DOHH2 (cell line): Measurements from ENCODE around the gene MRPS25.

Experiments
- H3F3A ChIP-seq: fragments of 200-600 bp; sonication (generic), shearing (Covaris generic); 2 replicates; pipeline ENCODE4 v1.6.0; 2016; ENCODE audit warnings: antibody characterized with exemption, mild to moderate bottlenecking; ENCODE audit not compliant: control insufficient read depth, insufficient read depth
- H3K27ac ChIP-seq: fragments of 200-600 bp; sonication (generic); 2 replicates; pipeline ENCODE4 v1.5.1; 2014; ENCODE audit warnings: low read depth, mild to moderate bottlenecking, low read length, moderate library complexity
- H3K27me3 ChIP-seq: fragments of 200-600 bp; sonication (generic); 2 replicates; pipeline ENCODE4 v1.6.1; 2014; ENCODE audit warnings: mild to moderate bottlenecking, low read length, mixed read lengths; ENCODE audit not compliant: control insufficient read depth
- H3K36me3 ChIP-seq: fragments of 200-600 bp; sonication (generic); 2 replicates; pipeline ENCODE4 v1.6.1; 2014; ENCODE audit warnings: mild to moderate bottlenecking, low read length, moderate library complexity, mixed read lengths; ENCODE audit not compliant: control insufficient read depth
- H3K4me1 ChIP-seq: fragments of 200-600 bp; sonication (generic); 2 replicates; pipeline ENCODE4 v1.6.1; 2014; ENCODE audit warnings: mild to moderate bottlenecking, low read length, mixed read lengths; ENCODE audit not compliant: control insufficient read depth
- H3K4me2 ChIP-seq: fragments of 200-600 bp; sonication (generic); 2 replicates; pipeline ENCODE4 v1.6.0; 2014; ENCODE audit warnings: mild to moderate bottlenecking, low read length, moderate library complexity
- H3K4me3 ChIP-seq: fragments of 200-600 bp; sonication (generic); 2 replicates; pipeline ENCODE4 v1.5.1; 2014; ENCODE audit warnings: mild to moderate bottlenecking, low read length, mixed read lengths
- H3K79me2 ChIP-seq: fragments of 200-600 bp; sonication (generic); 2 replicates; pipeline ENCODE4 v1.6.1; 2014; ENCODE audit warnings: mild to moderate bottlenecking, low read length, mixed read lengths; ENCODE audit not compliant: control insufficient read depth
- H3K9me2 ChIP-seq: fragments of 200-600 bp; sonication (generic); replicated peaks from 2 replicates; pipeline ENCODE4 v1.6.1; 2014; ENCODE audit warnings: mild to moderate bottlenecking, low read length, mixed read lengths; ENCODE audit not compliant: control insufficient read depth
- H3K9me3 ChIP-seq: fragments of 200-600 bp; sonication (generic); 2 replicates; pipeline ENCODE4 v1.6.1; 2014; ENCODE audit warnings: antibody characterized with exemption, low read length, mixed read lengths; ENCODE audit not compliant: control insufficient read depth, insufficient read depth
- H4K20me1 ChIP-seq: fragments of 200-600 bp; sonication (generic); 2 replicates; pipeline ENCODE4 v1.6.0; 2014; ENCODE audit warnings: low read depth, mild to moderate bottlenecking, antibody characterized with exemption, low read length, moderate library complexity; ENCODE audit not compliant: control insufficient read depth, insufficient read depth
- CTCF ChIP-seq: fragments of 200-600 bp; sonication (generic); IDR thresholded peaks from one replicate; pipeline ENCODE4 v1.5.1; 2014; ENCODE audit warnings: antibody characterized with exemption, mild to moderate bottlenecking, low read depth, low read length; ENCODE audit not compliant: poor library complexity, severe bottlenecking
- EZH2phosphoT487 ChIP-seq: fragments of 200-600 bp; sonication (generic); IDR thresholded peaks from 2 replicates; pipeline ENCODE4 v1.6.1; 2017; ENCODE audit warnings: borderline replicate concordance, mild to moderate bottlenecking, antibody characterized with exemption, low read length, moderate library complexity, mixed read lengths

MRPS25 gene

DNA sequence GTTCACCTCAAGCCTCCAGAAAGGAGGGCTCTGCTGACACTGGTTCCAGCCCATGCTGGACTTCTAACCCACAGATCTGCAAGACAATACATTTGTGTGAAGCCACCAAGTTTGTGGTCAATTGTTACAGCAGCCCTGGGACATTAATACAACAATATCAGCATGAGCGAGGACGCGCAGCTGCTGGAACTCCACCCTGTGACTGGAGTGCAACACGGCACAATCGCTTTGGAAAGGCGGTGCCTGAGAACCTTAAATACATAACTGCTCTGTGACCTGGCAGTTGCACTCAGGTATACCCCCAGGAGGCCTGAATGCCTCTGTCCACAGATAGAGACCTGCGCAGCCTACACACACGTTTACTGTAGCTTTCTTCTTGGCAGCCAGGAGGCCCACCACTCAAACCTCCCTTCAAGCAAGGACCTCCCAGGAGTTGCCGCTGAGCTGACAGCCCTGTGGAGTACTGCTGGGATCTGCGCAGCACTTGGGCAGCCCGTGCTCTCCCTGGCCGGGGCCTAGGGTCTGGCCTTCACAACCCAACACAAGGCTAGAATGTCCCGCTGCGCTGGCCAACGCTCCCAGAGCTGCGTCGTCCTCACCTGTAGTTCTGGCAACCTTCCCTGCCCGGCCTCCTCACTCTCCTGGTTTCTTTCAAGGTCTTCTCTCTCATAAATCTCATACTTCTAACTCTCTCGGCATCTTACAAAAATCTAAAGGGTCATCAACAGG, 8.3 kb downstream of the MRPS25 start:
- H3K79me2 ChIP-seq: peaks cover 99% of the 10 kb centered on the region

GRCh38 chr3:15055019-15055557, 10.0 kb downstream of the MRPS25 start:
- Histone ChIP-seq H4K20me1 (peaks cover 13% of the 10 kb centered on the region), H3F3A (peaks cover 31% of the 10 kb centered on the region), H3K79me2 (peaks cover 97% of the 10 kb centered on the region), H3K4me1 (peaks cover 57% of the 10 kb centered on the region), H3K4me2 (peak overlapping the region; percentile 18; the same call in 1 of the 2 replicates), H3K4me3 (no peak overlapping the region), H3K27ac (0 out of 2 replicates have a peak overlapping the region, but pooled peaks have one; percentile 18), H3K9me3 (no peaks in the 10 kb centered on the region), H3K9me2 (no peaks in the 10 kb centered on the region), H3K27me3 (no peaks in the 10 kb centered on the region), H3K36me3 (peaks cover 92% of the 10 kb centered on the region)
- no peak for TF ChIP-seq EZH2phosphoT487
- no peak for TF ChIP-seq CTCF

More for the DNA sequence above, 8.3 kb downstream of the MRPS25 start:
- Histone ChIP-seq H3F3A (peaks cover 20% of the 10 kb centered on the region), H3K27me3 (no peaks in the 10 kb centered on the region), H3K4me3 (no peak overlapping the region), H3K4me2 (no peak overlapping the region), H3K27ac (no peak overlapping the region), H3K9me2 (no peaks in the 10 kb centered on the region), H4K20me1 (0 out of 2 replicates have a peak, but pooled peaks cover 5% of the 10 kb centered on the region), H3K36me3 (peaks cover 78% of the 10 kb centered on the region), H3K9me3 (no peaks in the 10 kb centered on the region), H3K4me1 (peaks cover 39% of the 10 kb centered on the region)
- TF ChIP-seq EZH2phosphoT487: no peak
- TF ChIP-seq CTCF: no peak

GRCh38 chr3:15053541-15053940, 11.6 kb downstream of the MRPS25 start:
- Histone ChIP-seq H3K27ac (no peak overlapping the region), H3K4me1 (peaks cover 63% of the 10 kb centered on the region), H3K79me2 (peaks cover 97% of the 10 kb centered on the region), H4K20me1 (peaks cover 28% of the 10 kb centered on the region), H3K9me2 (no peaks in the 10 kb centered on the region), H3K36me3 (peaks cover 92% of the 10 kb centered on the region), H3F3A (peaks cover 35% of the 10 kb centered on the region), H3K4me2 (no peak overlapping the region), H3K9me3 (no peaks in the 10 kb centered on the region), H3K27me3 (no peaks in the 10 kb centered on the region), H3K4me3 (no peak overlapping the region)
- TF ChIP-seq CTCF: no peak
- no peak for TF ChIP-seq EZH2phosphoT487
